K562 (cell line): Measurements from ENCODE around the gene TENM3.

Source experiments
- CHD2 ChIP-seq: IDR thresholded peaks from 2 replicates; pipeline ENCODE4 v1.6.1; 2011; ENCODE audit warnings: low read depth, low read length
- EZH2 ChIP-seq: IDR thresholded peaks from 2 replicates; pipeline ENCODE4 v1.6.1; 2012; ENCODE audit warnings: low read depth, mild to moderate bottlenecking, inconsistent platforms, low read length, borderline replicate concordance
- FOXK1 ChIP-seq: sonication (generic); formaldehyde crosslinking; IDR thresholded peaks from 2 replicates; pipeline ENCODE4 v1.8.0; 2022; ENCODE audit warnings: missing genetic modification reagents, mild to moderate bottlenecking, borderline replicate concordance
- HDAC2 ChIP-seq: fragments of 450-650 bp; IDR thresholded peaks from 2 replicates; pipeline ENCODE4 v1.6.1; 2016; ENCODE audit warnings: mild to moderate bottlenecking
- KDM1A ChIP-seq, 2 experiments: fragments of 450-650 bp; IDR thresholded peaks; 2 replicates each; pipeline ENCODE4 v1.6.1; 2016; ENCODE audit warnings: mild to moderate bottlenecking in 2 of 2
- MEF2D ChIP-seq: conservative IDR thresholded peaks from 2 replicates; pipeline ENCODE4 v1.6.1; 2016; ENCODE audit warnings: low read depth, missing genetic modification characterization, missing compliant biosample characterization
- POLR2AphosphoS5 ChIP-seq: IDR thresholded peaks from 2 replicates; pipeline ENCODE4 v1.6.1; 2011; ENCODE audit warnings: mild to moderate bottlenecking, low read depth, low read length, moderate library complexity; ENCODE audit not compliant: control insufficient read depth, insufficient read depth
- RFX1 ChIP-seq: fragments of 450-650 bp; IDR thresholded peaks from 2 replicates; pipeline ENCODE4 v1.6.1; 2016; ENCODE audit warnings: mild to moderate bottlenecking, moderate library complexity
- SMC3 ChIP-seq: conservative IDR thresholded peaks from 2 replicates; pipeline ENCODE4 v1.6.1; 2011; ENCODE audit warnings: low read depth, low read length, improper control_type of control experiment; ENCODE audit not compliant: insufficient read depth
- TF ChIP-seq, protein P1 (sequence below), 3 experiments: IDR thresholded peaks in 2 of 3; conservative IDR thresholded peaks in 1 of 3; 2 replicates each; pipeline ENCODE4 v1.5.1; 2011 to 2012; ENCODE audit warnings: low read length in 3 of 3, mild to moderate bottlenecking in 3 of 3, control low read depth in 2 of 3, improper control_type of control experiment in 1 of 3, inconsistent platforms in 1 of 3, low read depth in 1 of 3, mixed read lengths in 1 of 3, moderate library complexity in 1 of 3; ENCODE audit not compliant: insufficient read depth in 2 of 3
- TF ChIP-seq, protein P2 (sequence below): fragments of 150-350 bp; IDR thresholded peaks from 2 replicates; pipeline ENCODE4 v1.6.1; 2014; ENCODE audit warnings: low read depth, mild to moderate bottlenecking, low read length, borderline replicate concordance
- TF ChIP-seq, protein P3 (sequence below), 2 experiments: fragments of 450-650 bp; formaldehyde crosslinking in 1 of 2; IDR thresholded peaks; 2 replicates each; pipeline versions ENCODE4 v1.4.0 to v1.6.1; 2014 to 2020; ENCODE audit warnings: mild to moderate bottlenecking in 2 of 2, borderline replicate concordance in 1 of 2, low read depth in 1 of 2

DNA sequence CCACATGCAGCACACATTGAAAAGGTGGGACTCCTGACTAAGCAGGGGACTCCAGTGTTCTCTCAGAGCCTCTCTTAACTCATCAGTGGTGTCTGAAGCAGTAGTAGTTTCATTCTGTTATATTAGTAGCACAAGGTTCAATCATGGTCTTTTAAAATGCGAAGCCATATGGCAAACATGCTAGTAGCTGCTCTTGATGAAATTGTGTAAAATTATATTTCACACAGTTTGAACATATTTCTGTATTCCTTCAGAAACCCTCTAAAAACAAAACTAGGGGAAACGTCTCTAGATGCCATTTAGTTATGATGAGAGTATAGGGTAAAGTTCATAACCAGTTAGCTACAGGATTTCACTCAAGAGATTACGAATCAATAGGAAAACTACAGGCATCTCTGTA lies 497.1 kb downstream of the TENM3 start:
- TF ChIP-seq, protein P1, sequence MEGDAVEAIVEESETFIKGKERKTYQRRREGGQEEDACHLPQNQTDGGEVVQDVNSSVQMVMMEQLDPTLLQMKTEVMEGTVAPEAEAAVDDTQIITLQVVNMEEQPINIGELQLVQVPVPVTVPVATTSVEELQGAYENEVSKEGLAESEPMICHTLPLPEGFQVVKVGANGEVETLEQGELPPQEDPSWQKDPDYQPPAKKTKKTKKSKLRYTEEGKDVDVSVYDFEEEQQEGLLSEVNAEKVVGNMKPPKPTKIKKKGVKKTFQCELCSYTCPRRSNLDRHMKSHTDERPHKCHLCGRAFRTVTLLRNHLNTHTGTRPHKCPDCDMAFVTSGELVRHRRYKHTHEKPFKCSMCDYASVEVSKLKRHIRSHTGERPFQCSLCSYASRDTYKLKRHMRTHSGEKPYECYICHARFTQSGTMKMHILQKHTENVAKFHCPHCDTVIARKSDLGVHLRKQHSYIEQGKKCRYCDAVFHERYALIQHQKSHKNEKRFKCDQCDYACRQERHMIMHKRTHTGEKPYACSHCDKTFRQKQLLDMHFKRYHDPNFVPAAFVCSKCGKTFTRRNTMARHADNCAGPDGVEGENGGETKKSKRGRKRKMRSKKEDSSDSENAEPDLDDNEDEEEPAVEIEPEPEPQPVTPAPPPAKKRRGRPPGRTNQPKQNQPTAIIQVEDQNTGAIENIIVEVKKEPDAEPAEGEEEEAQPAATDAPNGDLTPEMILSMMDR (IDR thresholded peaks at IDR 0.05 in 2 of 3, conservative IDR thresholded peaks at IDR 0.05 in 1 of 3; ENCODE audit: insufficient read depth in 2 of 3, low read depth in 1 of 3, low read length in 3 of 3): no peak
- TF ChIP-seq, protein P2, sequence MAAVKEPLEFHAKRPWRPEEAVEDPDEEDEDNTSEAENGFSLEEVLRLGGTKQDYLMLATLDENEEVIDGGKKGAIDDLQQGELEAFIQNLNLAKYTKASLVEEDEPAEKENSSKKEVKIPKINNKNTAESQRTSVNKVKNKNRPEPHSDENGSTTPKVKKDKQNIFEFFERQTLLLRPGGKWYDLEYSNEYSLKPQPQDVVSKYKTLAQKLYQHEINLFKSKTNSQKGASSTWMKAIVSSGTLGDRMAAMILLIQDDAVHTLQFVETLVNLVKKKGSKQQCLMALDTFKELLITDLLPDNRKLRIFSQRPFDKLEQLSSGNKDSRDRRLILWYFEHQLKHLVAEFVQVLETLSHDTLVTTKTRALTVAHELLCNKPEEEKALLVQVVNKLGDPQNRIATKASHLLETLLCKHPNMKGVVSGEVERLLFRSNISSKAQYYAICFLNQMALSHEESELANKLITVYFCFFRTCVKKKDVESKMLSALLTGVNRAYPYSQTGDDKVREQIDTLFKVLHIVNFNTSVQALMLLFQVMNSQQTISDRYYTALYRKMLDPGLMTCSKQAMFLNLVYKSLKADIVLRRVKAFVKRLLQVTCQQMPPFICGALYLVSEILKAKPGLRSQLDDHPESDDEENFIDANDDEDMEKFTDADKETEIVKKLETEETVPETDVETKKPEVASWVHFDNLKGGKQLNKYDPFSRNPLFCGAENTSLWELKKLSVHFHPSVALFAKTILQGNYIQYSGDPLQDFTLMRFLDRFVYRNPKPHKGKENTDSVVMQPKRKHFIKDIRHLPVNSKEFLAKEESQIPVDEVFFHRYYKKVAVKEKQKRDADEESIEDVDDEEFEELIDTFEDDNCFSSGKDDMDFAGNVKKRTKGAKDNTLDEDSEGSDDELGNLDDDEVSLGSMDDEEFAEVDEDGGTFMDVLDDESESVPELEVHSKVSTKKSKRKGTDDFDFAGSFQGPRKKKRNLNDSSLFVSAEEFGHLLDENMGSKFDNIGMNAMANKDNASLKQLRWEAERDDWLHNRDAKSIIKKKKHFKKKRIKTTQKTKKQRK: no peak
- TF ChIP-seq HDAC2: no peak
- TF ChIP-seq RFX1: no peak
- no peak for TF ChIP-seq CHD2
- no peak for TF ChIP-seq POLR2AphosphoS5
- TF ChIP-seq SMC3: no peak
- TF ChIP-seq, protein P3, sequence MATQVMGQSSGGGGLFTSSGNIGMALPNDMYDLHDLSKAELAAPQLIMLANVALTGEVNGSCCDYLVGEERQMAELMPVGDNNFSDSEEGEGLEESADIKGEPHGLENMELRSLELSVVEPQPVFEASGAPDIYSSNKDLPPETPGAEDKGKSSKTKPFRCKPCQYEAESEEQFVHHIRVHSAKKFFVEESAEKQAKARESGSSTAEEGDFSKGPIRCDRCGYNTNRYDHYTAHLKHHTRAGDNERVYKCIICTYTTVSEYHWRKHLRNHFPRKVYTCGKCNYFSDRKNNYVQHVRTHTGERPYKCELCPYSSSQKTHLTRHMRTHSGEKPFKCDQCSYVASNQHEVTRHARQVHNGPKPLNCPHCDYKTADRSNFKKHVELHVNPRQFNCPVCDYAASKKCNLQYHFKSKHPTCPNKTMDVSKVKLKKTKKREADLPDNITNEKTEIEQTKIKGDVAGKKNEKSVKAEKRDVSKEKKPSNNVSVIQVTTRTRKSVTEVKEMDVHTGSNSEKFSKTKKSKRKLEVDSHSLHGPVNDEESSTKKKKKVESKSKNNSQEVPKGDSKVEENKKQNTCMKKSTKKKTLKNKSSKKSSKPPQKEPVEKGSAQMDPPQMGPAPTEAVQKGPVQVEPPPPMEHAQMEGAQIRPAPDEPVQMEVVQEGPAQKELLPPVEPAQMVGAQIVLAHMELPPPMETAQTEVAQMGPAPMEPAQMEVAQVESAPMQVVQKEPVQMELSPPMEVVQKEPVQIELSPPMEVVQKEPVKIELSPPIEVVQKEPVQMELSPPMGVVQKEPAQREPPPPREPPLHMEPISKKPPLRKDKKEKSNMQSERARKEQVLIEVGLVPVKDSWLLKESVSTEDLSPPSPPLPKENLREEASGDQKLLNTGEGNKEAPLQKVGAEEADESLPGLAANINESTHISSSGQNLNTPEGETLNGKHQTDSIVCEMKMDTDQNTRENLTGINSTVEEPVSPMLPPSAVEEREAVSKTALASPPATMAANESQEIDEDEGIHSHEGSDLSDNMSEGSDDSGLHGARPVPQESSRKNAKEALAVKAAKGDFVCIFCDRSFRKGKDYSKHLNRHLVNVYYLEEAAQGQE (IDR thresholded peaks at IDR 0.05; ENCODE audit: borderline replicate concordance): no peak
- TF ChIP-seq, protein P3 (CRISPR knock-in tag; IDR thresholded peaks at IDR 0.05; ENCODE audit: low read depth): no peak
- no peak for TF ChIP-seq EZH2
- TF ChIP-seq MEF2D (tag): no peak
- TF ChIP-seq FOXK1 (CRISPR knock-in tag): no peak
- TF ChIP-seq KDM1A (IDR thresholded peaks at IDR 0.05): no peak
